GM12878 (cell line): Measurements from ENCODE around the gene GRPEL2. TPM values are rescaled to one million over a fixed set of nuclear protein-coding genes. Genes with fewer than 3 reads are reported as not detected.

Source experiments
- ATAC-seq: fragments of 200-7000 bp; cut with Tn5 transposase; 3 replicates; pipeline ENCODE4 v1.9.1; 2020; ENCODE audit warnings: mild to moderate bottlenecking, moderate library complexity
- BruUV-seq: library from RNA; stranded (reverse); fragments of 400-500 nt; replicated peaks from 2 replicates; lab custom pipeline; 2021; lab: Mats Ljungman, UMichigan
- CTCF ChIA-PET: fragments of 300-600 bp; sonication (Branson Sonifier 250); formaldehyde crosslinking; extraction: SDS; loops from one replicate; lab custom pipeline; 2021; ENCODE audit warnings: inconsistent platforms; lab: Yijun Ruan, JAX
- POLR2A ChIA-PET: fragments of 350-600 bp; formaldehyde crosslinking; extraction: SDS; loops from one replicate; lab custom pipeline; 2021; ENCODE audit warnings: inconsistent platforms; lab: Charles Lee
- RAD21 ChIA-PET: fragments of 300-600 bp; sonication (Branson Sonifier 250); formaldehyde crosslinking; loops from one replicate; lab custom pipeline; 2023; ENCODE audit warnings: antibody characterized with exemption; ENCODE audit not compliant: unreplicated experiment; lab: Charles Lee
- SMC1A ChIA-PET: fragments of 300-600 bp; sonication (Branson Sonifier 250); formaldehyde crosslinking; loops from one replicate; lab custom pipeline; 2023; ENCODE audit not compliant: unreplicated experiment, uncharacterized antibody; lab: Charles Lee
- DNase-seq: peaks from one replicate; pipeline ENCODE4 v3.0.0-alpha.2; 2011; ENCODE audit warnings: low read depth, low spot score
- FAIRE-seq: peaks from 3 replicates; lab custom pipeline; 2011; peaks lifted over from hg19 to GRCh38; lab: Jason Lieb, UNC
- H2AFZ ChIP-seq: 2 replicates; pipeline ENCODE4 v1.6.0; 2011; ENCODE audit warnings: low read depth, low read length, control low read depth; ENCODE audit not compliant: control insufficient read depth
- H3K27ac ChIP-seq: 2 replicates; pipeline ENCODE4 v1.5.1; 2011; ENCODE audit warnings: control low read depth; ENCODE audit not compliant: control insufficient read depth, insufficient read depth
- H3K27me3 ChIP-seq, 2 experiments: replicated peaks in 1 of 2; 2 replicates each; pipeline versions ENCODE4 v1.6.0 to v1.6.1; 2011; ENCODE audit warnings: low read length in 1 of 2; ENCODE audit not compliant: control insufficient read depth in 2 of 2, insufficient read depth in 2 of 2
- H3K36me3 ChIP-seq, 2 experiments: 2 replicates each; pipeline ENCODE4 v1.5.1; 2011; ENCODE audit warnings: low read length in 1 of 2; ENCODE audit not compliant: control insufficient read depth in 2 of 2, insufficient read depth in 2 of 2
- H3K4me1 ChIP-seq: 2 replicates; pipeline ENCODE4 v1.6.1; 2011; ENCODE audit warnings: mild to moderate bottlenecking, low read length, moderate library complexity, mixed read lengths; ENCODE audit not compliant: control insufficient read depth, insufficient read depth
- H3K4me2 ChIP-seq: 2 replicates; pipeline ENCODE4 v1.6.0; 2011; ENCODE audit warnings: control low read depth; ENCODE audit not compliant: control insufficient read depth, insufficient read depth
- H3K4me3 ChIP-seq: fragments of 200-600 bp; sonication (generic); 2 replicates; pipeline ENCODE4 v1.5.1; 2016
- H3K79me2 ChIP-seq: 2 replicates; pipeline ENCODE4 v1.6.0; 2011; ENCODE audit warnings: low read length; ENCODE audit not compliant: control insufficient read depth, insufficient read depth
- H3K9ac ChIP-seq: 2 replicates; pipeline ENCODE4 v1.8.0; 2011; ENCODE audit warnings: low read length, control low read depth, mixed read lengths; ENCODE audit not compliant: control insufficient read depth, insufficient read depth
- H3K9me3 ChIP-seq: replicated peaks from 3 replicates; pipeline ENCODE4 v1.5.1; 2011; ENCODE audit warnings: mild to moderate bottlenecking, low read length; ENCODE audit not compliant: control insufficient read depth, insufficient read depth
- H4K20me1 ChIP-seq: 2 replicates; pipeline ENCODE4 v1.6.0; 2011; ENCODE audit not compliant: control insufficient read depth, insufficient read depth
- ASH2L ChIP-seq: fragments of 300-600, 200-600 bp; sonication (generic); IDR thresholded peaks from 2 replicates; pipeline ENCODE4 v1.6.1; 2017; ENCODE audit warnings: low read depth, mild to moderate bottlenecking, borderline replicate concordance
- KAT2A ChIP-seq: conservative IDR thresholded peaks from 2 replicates; pipeline ENCODE4 v1.6.1; 2011; ENCODE audit warnings: low read depth, low read length; ENCODE audit not compliant: control insufficient read depth
- KDM1A ChIP-seq: fragments of 200-600 bp; sonication (generic); IDR thresholded peaks from 2 replicates; pipeline ENCODE4 v1.6.1; 2016; ENCODE audit warnings: borderline replicate concordance
- MEF2B ChIP-seq: fragments of 450-650 bp; IDR thresholded peaks from 2 replicates; pipeline ENCODE4 v1.6.1; 2018; ENCODE audit warnings: mild to moderate bottlenecking, moderate library complexity; ENCODE audit not compliant: partially characterized antibody, poor library complexity, severe bottlenecking
- NR2C1 ChIP-seq: fragments of 450-650 bp; IDR thresholded peaks from 2 replicates; pipeline ENCODE4 v1.6.1; 2017; ENCODE audit warnings: antibody characterized with exemption, mild to moderate bottlenecking, moderate library complexity
- POLR2AphosphoS2 ChIP-seq: IDR thresholded peaks from 2 replicates; pipeline ENCODE4 v1.6.1; 2011; ENCODE audit warnings: low read depth, mild to moderate bottlenecking, low read length, improper control_type of control experiment, moderate library complexity
- SP1 ChIP-seq: IDR thresholded peaks from one replicate; pipeline ENCODE4 v1.6.1; 2011; ENCODE audit warnings: low read depth, low read length
- SUZ12 ChIP-seq: fragments of 200-600 bp; sonication (generic); IDR thresholded peaks from one replicate; pipeline ENCODE4 v1.6.1; 2018; ENCODE audit warnings: antibody characterized with exemption, mild to moderate bottlenecking; ENCODE audit not compliant: unreplicated experiment
- TAF1 ChIP-seq: IDR thresholded peaks from 2 replicates; pipeline ENCODE4 v1.6.1; 2011; ENCODE audit warnings: mild to moderate bottlenecking, low read depth, low read length, borderline replicate concordance
- TARDBP ChIP-seq: IDR thresholded peaks from 2 replicates; pipeline ENCODE4 v1.6.1; 2016; ENCODE audit warnings: borderline replicate concordance
- TCF7 ChIP-seq: IDR thresholded peaks from 2 replicates; pipeline ENCODE4 v1.6.1; 2014; ENCODE audit warnings: antibody characterized with exemption, borderline replicate concordance
- ZNF622 ChIP-seq: fragments of 450-650 bp; IDR thresholded peaks from 2 replicates; pipeline ENCODE4 v1.6.1; 2017; ENCODE audit warnings: mild to moderate bottlenecking, inconsistent platforms
- WGBS: methylation state at CpG from one replicate; pipeline ENCODE4 v1.1.6; 2016; ENCODE audit warnings: low lambda C conversion rate; ENCODE audit not compliant: insufficient replicate concordance, insufficient coverage; ENCODE audit errors: missing lambda C conversion rate; 5-methylcytosine and 5-hydroxymethylcytosine counted together
- in situ Hi-C: fragments of 300-500 bp; cut with MboI; formaldehyde crosslinking; loops from 9 replicates; pipeline ENCODE4 v1.14.3; 2018; ENCODE audit warnings: mixed read lengths
- intact Hi-C: fragments of 100-400 bp; cut with micrococcal nuclease; formaldehyde crosslinking; loops from one replicate; pipeline ENCODE4 v1.14.2; 2022; ENCODE audit not compliant: unreplicated experiment
- polyA plus RNA-seq, 11 experiments: library from polyadenylated mRNA; depleted of rRNA in 4 of 11; unstranded in 6 of 11; stranded (reverse) in 5 of 11; fragments of >200 nt; fragmentation: Nextera tagmentation in 4 of 11; fragmentation: Illumina TruSeq in 1 of 11; extraction: Ambion mirVana in 4 of 11; extraction: Trizol in 1 of 11; gene quantifications; 1 replicate in 1 of 11; 2 replicates in 10 of 11; pipeline versions ENCODE4 v1.2.1 to v1.2.3, GENCODE V29; 2011 to 2016; ENCODE audit warnings: inconsistent platforms in 2 of 11, missing spikeins in 2 of 11, low read depth in 1 of 11
- total RNA-seq, 4 experiments: library from RNA; depleted of rRNA in 3 of 4; stranded (reverse); fragments of >200 nt in 3 of 4; fragmentation: Illumina TruSeq in 1 of 4; extraction: Trizol in 1 of 4; gene quantifications; 2 replicates each; pipeline versions ENCODE4 v1.2.1 to v1.2.3, GENCODE V29; 2013 to 2021
- TF ChIP-seq, protein P1 (sequence below): IDR thresholded peaks from 2 replicates; pipeline ENCODE4 v1.6.1; 2012; ENCODE audit warnings: low read depth, low read length, improper control_type of control experiment
- TF ChIP-seq, protein P2 (sequence below): fragments of 450-650 bp; IDR thresholded peaks from 2 replicates; pipeline ENCODE4 v1.6.1; 2017; ENCODE audit warnings: mild to moderate bottlenecking, moderate library complexity
- TF ChIP-seq, protein P3 (sequence below): fragments of 450-650 bp; IDR thresholded peaks from 2 replicates; pipeline ENCODE4 v1.6.1; 2017; ENCODE audit warnings: borderline replicate concordance

Gene GRPEL2
- total and polyA plus RNA-seq, 10 of the 15 experiments (the other 5 are each of a cell fraction or from before 2014, with no cell fraction given), result 4.4 to 20.2 (median 14.1) TPM

DNA sequence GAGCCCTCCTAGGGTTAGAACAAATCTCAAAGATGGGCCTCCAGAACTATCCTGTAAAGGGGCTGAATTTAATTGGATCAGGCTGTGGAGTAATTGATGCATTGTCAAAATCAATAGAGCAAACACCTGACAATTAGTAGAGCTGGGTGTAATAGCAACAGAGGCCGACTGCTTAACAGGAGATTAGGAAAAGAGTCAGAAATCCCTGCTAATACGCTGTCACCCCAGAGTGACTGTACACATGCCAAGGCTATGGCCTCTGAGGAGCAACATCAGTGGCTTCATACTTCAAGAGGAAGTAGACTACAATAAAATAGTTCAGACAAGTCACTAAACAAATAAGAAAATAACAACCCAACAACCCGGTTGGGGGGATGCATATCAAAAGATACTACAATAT, 18.7 kb upstream of the GRPEL2 start:
- Histone ChIP-seq H3K36me3 (no peaks in the 10 kb centered on the region), H3K27ac (no peak overlapping the region), H3K9ac (no peak overlapping the region), H2AFZ (no peak overlapping the region), H3K79me2 (no peaks in the 10 kb centered on the region), H3K27me3 (no peaks in the 10 kb centered on the region), H4K20me1 (no peaks in the 10 kb centered on the region), H3K4me3 (no peak overlapping the region), H3K4me2 (no peak overlapping the region), H3K9me3 (no peaks in the 10 kb centered on the region; the same call in 2 of the 3 replicates), H3K4me1 (no peaks in the 10 kb centered on the region)
- 51% methylated on average over 3 of the region's 3 CpGs for WGBS
- ChIA-PET RAD21 (no interaction called here), SMC1A (no interaction called here), CTCF (interaction anchor here (1.1 to 5.0 kb wide), 3 partner anchors 41 to 47 kb away, joined by 3 to 36 read pairs (median 6); no protein-coding TSS in a partner anchor), POLR2A (interaction anchor here (0.7 to 1.0 kb wide), 2 partner anchors 17 to 253 kb away, joined by 3 to 4 read pairs; no protein-coding TSS in a partner anchor)
- TF ChIP-seq TAF1 (no peak), ZNF622 (no peak), NR2C1 (no peak), POLR2AphosphoS2 (no peak), SP1 (no peak), KAT2A (no peak), TARDBP (no peak), SUZ12 (no peak), ASH2L (no peak), MEF2B (no peak), TCF7 (no peak), KDM1A (no peak)
- TF ChIP-seq, protein P1, sequence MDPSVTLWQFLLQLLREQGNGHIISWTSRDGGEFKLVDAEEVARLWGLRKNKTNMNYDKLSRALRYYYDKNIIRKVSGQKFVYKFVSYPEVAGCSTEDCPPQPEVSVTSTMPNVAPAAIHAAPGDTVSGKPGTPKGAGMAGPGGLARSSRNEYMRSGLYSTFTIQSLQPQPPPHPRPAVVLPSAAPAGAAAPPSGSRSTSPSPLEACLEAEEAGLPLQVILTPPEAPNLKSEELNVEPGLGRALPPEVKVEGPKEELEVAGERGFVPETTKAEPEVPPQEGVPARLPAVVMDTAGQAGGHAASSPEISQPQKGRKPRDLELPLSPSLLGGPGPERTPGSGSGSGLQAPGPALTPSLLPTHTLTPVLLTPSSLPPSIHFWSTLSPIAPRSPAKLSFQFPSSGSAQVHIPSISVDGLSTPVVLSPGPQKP, result no peak
- TF ChIP-seq, protein P2, sequence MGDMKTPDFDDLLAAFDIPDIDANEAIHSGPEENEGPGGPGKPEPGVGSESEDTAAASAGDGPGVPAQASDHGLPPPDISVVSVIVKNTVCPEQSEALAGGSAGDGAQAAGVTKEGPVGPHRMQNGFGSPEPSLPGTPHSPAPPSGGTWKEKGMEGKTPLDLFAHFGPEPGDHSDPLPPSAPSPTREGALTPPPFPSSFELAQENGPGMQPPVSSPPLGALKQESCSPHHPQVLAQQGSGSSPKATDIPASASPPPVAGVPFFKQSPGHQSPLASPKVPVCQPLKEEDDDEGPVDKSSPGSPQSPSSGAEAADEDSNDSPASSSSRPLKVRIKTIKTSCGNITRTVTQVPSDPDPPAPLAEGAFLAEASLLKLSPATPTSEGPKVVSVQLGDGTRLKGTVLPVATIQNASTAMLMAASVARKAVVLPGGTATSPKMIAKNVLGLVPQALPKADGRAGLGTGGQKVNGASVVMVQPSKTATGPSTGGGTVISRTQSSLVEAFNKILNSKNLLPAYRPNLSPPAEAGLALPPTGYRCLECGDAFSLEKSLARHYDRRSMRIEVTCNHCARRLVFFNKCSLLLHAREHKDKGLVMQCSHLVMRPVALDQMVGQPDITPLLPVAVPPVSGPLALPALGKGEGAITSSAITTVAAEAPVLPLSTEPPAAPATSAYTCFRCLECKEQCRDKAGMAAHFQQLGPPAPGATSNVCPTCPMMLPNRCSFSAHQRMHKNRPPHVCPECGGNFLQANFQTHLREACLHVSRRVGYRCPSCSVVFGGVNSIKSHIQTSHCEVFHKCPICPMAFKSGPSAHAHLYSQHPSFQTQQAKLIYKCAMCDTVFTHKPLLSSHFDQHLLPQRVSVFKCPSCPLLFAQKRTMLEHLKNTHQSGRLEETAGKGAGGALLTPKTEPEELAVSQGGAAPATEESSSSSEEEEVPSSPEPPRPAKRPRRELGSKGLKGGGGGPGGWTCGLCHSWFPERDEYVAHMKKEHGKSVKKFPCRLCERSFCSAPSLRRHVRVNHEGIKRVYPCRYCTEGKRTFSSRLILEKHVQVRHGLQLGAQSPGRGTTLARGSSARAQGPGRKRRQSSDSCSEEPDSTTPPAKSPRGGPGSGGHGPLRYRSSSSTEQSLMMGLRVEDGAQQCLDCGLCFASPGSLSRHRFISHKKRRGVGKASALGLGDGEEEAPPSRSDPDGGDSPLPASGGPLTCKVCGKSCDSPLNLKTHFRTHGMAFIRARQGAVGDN, result no peak
- TF ChIP-seq, protein P3, sequence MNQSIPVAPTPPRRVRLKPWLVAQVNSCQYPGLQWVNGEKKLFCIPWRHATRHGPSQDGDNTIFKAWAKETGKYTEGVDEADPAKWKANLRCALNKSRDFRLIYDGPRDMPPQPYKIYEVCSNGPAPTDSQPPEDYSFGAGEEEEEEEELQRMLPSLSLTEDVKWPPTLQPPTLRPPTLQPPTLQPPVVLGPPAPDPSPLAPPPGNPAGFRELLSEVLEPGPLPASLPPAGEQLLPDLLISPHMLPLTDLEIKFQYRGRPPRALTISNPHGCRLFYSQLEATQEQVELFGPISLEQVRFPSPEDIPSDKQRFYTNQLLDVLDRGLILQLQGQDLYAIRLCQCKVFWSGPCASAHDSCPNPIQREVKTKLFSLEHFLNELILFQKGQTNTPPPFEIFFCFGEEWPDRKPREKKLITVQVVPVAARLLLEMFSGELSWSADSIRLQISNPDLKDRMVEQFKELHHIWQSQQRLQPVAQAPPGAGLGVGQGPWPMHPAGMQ, result no peak
- no TSS peak for BruUV-seq
- intact Hi-C loops, result no loop called here
- no peak for FAIRE-seq
- in situ Hi-C loops, result no loop called here
- DNase-seq, result no peak
- ATAC-seq, result no peak
